Panc1 (cell line): Measurements from ENCODE around the gene ANKRD13C. TPM values are rescaled to one million over a fixed set of nuclear protein-coding genes. Genes with fewer than 3 reads are reported as not detected.
"Not testable (repeated sequence)": the region's sequence is repeated elsewhere in the genome, so short reads cannot be mapped to it uniquely, and the experiment has no call there.

ENCODE experiments used
- ATAC-seq: fragments of 200-7000 bp; cut with Tn5 transposase; 2 replicates; pipeline ENCODE4 v1.9.1; 2020; ENCODE audit warnings: mild to moderate bottlenecking, moderate library complexity
- BruUV-seq: library from RNA; stranded (reverse); fragments of 400-500 nt; replicated peaks from 2 replicates; lab custom pipeline; 2021; lab: Mats Ljungman, UMichigan
- CTCF ChIA-PET: fragments of 300-600 bp; sonication (Branson Sonifier 250); formaldehyde crosslinking; loops from one replicate; lab custom pipeline; 2022; ENCODE audit warnings: antibody characterized with exemption; lab: Charles Lee
- POLR2A ChIA-PET: fragments of 300-600 bp; sonication (Branson Sonifier 250); formaldehyde crosslinking; loops from one replicate; lab custom pipeline; 2022; ENCODE audit warnings: antibody characterized with exemption; lab: Charles Lee
- DNase-seq: peaks from one replicate; pipeline ENCODE4 v3.0.0-alpha.2; 2010; ENCODE audit warnings: low read depth, low spot score
- H3K27ac ChIP-seq: 2 replicates; pipeline ENCODE4 v1.5.1; 2011; ENCODE audit warnings: mild to moderate bottlenecking, low read length, inconsistent platforms
- H3K27me3 ChIP-seq: fragments of 200-500 bp; sonication (Bioruptor generic); 2 replicates; pipeline ENCODE4 v1.6.0; 2014; ENCODE audit warnings: low read length, inconsistent platforms; ENCODE audit not compliant: control insufficient read depth, insufficient read depth
- H3K36me3 ChIP-seq: fragments of 200-500 bp; sonication (Bioruptor generic); 2 replicates; pipeline ENCODE4 v1.5.1; 2014; ENCODE audit warnings: inconsistent platforms, mild to moderate bottlenecking, low read length, moderate library complexity; ENCODE audit not compliant: control insufficient read depth, insufficient read depth
- H3K4me1 ChIP-seq: 2 replicates; pipeline ENCODE4 v1.5.1; 2011; ENCODE audit warnings: inconsistent platforms, mild to moderate bottlenecking, low read length, moderate library complexity; ENCODE audit not compliant: control insufficient read depth, insufficient read depth
- H3K4me3 ChIP-seq, 2 experiments: 2 replicates each; pipeline ENCODE4 v1.5.1; 2011 to 2012; ENCODE audit warnings: low read depth in 2 of 2, low read length in 2 of 2, mild to moderate bottlenecking in 2 of 2, inconsistent platforms in 1 of 2, moderate library complexity in 1 of 2
- H3K9me3 ChIP-seq: fragments of 200-500 bp; sonication (Bioruptor generic); 2 replicates; pipeline ENCODE4 v1.5.1; 2014; ENCODE audit warnings: low read depth, mild to moderate bottlenecking, inconsistent platforms, low read length, moderate library complexity; ENCODE audit not compliant: control insufficient read depth, insufficient read depth
- POLR2AphosphoS5 ChIP-seq: IDR thresholded peaks from 2 replicates; pipeline ENCODE4 v1.6.1; 2012; ENCODE audit warnings: mild to moderate bottlenecking, low read depth, low read length, moderate library complexity
- SIN3A ChIP-seq: IDR thresholded peaks from 2 replicates; pipeline ENCODE4 v1.6.1; 2012; ENCODE audit warnings: low read depth, mild to moderate bottlenecking, low read length, moderate library complexity, borderline replicate concordance; ENCODE audit not compliant: insufficient read depth
- TCF7L2 ChIP-seq: IDR thresholded peaks from 2 replicates; pipeline ENCODE4 v1.6.1; 2011; ENCODE audit warnings: mild to moderate bottlenecking, low read depth, low read length, inconsistent platforms
- in situ Hi-C: cut with HindIII; loops from 2 replicates; pipeline ENCODE4 v1.10.0; 2016; ENCODE audit warnings: low sequenced_read_pairs, low pct_unique_long_range_greater_than_20kb
- intact Hi-C: fragments of 100-400 bp; cut with micrococcal nuclease; formaldehyde crosslinking; loops from one replicate; pipeline ENCODE4 v1.10.0; 2022; ENCODE audit not compliant: unreplicated experiment
- total RNA-seq: library from RNA; stranded (reverse); gene quantifications from one replicate; pipeline ENCODE4 v1.2.1, GENCODE V29; 2021; ENCODE audit not compliant: unreplicated experiment
- TF ChIP-seq, protein P1 (sequence below): fragments of 450-650 bp; IDR thresholded peaks from 2 replicates; pipeline ENCODE4 v1.5.1; 2017; ENCODE audit warnings: mild to moderate bottlenecking
- TF ChIP-seq, protein P2 (sequence below), 2 experiments: IDR thresholded peaks; 2 replicates each; pipeline ENCODE4 v1.6.1; 2011 to 2012; ENCODE audit warnings: low read depth in 2 of 2, control low read depth in 1 of 2, low read length in 1 of 2, mild to moderate bottlenecking in 1 of 2, moderate library complexity in 1 of 2; ENCODE audit not compliant: insufficient read depth in 1 of 2

The ANKRD13C gene
- total RNA-seq, 1 experiment from 2014 or later, result 20.7 TPM

DNA sequence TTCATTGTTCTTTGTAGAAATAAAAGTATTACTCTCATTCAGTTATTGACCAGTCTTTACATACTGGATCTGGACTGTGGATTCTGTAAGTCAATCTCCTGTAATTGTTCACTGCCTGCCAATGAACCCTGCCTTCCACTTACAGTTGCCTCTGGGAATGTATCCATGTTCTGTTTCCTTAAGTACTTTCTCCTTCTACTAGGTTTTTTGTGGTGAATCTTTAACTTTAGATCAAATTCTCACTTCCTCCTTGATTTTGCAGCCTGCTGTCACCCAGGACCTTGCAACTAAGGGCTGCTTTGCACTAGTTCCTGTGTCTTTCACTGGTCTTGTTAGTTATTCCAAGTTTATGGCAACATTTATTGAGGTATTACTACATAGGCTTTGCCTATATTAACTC is 28.2 kb upstream of the ANKRD13C start:
- in situ Hi-C loops, result no loop called here
- intact Hi-C loops, result no loop called here
- no peaks in the 10 kb centered on the region for H3K9me3 ChIP-seq
- BruUV-seq, result no TSS peak
- no peaks in the 10 kb centered on the region for H3K36me3 ChIP-seq
- ChIA-PET POLR2A (no interaction called here), CTCF (no interaction called here)
- ATAC-seq (no peak), DNase-seq (no peak)
- 0 out of 2 replicates have a peak, but pooled peaks cover 2% of the 10 kb centered on the region for H3K27me3 ChIP-seq
- no peaks in the 10 kb centered on the region for H3K4me1 ChIP-seq
- H3K4me3 ChIP-seq, result no peak overlapping the region
- H3K27ac ChIP-seq, result no peak overlapping the region
- TF ChIP-seq, protein P1, sequence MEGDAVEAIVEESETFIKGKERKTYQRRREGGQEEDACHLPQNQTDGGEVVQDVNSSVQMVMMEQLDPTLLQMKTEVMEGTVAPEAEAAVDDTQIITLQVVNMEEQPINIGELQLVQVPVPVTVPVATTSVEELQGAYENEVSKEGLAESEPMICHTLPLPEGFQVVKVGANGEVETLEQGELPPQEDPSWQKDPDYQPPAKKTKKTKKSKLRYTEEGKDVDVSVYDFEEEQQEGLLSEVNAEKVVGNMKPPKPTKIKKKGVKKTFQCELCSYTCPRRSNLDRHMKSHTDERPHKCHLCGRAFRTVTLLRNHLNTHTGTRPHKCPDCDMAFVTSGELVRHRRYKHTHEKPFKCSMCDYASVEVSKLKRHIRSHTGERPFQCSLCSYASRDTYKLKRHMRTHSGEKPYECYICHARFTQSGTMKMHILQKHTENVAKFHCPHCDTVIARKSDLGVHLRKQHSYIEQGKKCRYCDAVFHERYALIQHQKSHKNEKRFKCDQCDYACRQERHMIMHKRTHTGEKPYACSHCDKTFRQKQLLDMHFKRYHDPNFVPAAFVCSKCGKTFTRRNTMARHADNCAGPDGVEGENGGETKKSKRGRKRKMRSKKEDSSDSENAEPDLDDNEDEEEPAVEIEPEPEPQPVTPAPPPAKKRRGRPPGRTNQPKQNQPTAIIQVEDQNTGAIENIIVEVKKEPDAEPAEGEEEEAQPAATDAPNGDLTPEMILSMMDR, result no peak
- TF ChIP-seq, protein P2, sequence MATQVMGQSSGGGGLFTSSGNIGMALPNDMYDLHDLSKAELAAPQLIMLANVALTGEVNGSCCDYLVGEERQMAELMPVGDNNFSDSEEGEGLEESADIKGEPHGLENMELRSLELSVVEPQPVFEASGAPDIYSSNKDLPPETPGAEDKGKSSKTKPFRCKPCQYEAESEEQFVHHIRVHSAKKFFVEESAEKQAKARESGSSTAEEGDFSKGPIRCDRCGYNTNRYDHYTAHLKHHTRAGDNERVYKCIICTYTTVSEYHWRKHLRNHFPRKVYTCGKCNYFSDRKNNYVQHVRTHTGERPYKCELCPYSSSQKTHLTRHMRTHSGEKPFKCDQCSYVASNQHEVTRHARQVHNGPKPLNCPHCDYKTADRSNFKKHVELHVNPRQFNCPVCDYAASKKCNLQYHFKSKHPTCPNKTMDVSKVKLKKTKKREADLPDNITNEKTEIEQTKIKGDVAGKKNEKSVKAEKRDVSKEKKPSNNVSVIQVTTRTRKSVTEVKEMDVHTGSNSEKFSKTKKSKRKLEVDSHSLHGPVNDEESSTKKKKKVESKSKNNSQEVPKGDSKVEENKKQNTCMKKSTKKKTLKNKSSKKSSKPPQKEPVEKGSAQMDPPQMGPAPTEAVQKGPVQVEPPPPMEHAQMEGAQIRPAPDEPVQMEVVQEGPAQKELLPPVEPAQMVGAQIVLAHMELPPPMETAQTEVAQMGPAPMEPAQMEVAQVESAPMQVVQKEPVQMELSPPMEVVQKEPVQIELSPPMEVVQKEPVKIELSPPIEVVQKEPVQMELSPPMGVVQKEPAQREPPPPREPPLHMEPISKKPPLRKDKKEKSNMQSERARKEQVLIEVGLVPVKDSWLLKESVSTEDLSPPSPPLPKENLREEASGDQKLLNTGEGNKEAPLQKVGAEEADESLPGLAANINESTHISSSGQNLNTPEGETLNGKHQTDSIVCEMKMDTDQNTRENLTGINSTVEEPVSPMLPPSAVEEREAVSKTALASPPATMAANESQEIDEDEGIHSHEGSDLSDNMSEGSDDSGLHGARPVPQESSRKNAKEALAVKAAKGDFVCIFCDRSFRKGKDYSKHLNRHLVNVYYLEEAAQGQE (IDR thresholded peaks at IDR 0.05; ENCODE audit: insufficient read depth in 1 of 2, low read depth in 2 of 2, low read length in 1 of 2), result no peak
- TF ChIP-seq TCF7L2 (no peak), SIN3A (no peak), POLR2AphosphoS5 (no peak)

DNA sequence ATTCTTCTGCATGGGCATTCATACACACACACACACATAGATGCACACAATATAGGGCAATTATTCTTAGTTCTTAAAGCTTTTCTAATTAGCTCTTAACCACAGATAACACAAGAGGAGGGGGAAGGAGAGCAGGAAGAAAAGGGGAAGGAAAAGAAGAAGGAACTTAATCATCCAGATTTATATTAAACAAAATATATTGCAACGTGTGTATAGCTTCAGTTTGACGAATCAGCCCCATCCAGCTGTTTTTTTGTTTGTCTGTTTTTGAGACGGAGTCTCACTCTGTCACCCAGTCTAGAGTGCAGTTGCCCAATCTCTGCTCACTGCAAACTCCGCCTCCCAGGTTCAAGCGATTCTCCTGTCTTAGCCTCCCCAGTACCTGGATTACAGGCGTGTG is 21.7 kb upstream of the ANKRD13C start:
- no peak for TF ChIP-seq POLR2AphosphoS5
- TF ChIP-seq, protein P2 (IDR thresholded peaks at IDR 0.05; ENCODE audit: insufficient read depth in 1 of 2, low read depth in 2 of 2, low read length in 1 of 2), result no peak
- no peak for TF ChIP-seq TCF7L2
- no peak for TF ChIP-seq SIN3A
- TF ChIP-seq, protein P1, result no peak
- no peak overlapping the region for H3K27ac ChIP-seq
- no TSS peak for BruUV-seq
- no peak overlapping the region for H3K4me3 ChIP-seq
- H3K36me3 ChIP-seq, result no peaks in the 10 kb centered on the region
- no peak for ATAC-seq
- intact Hi-C loops, result no loop called here
- ChIA-PET POLR2A (no interaction called here), CTCF (no interaction called here)
- H3K9me3 ChIP-seq, result no peaks in the 10 kb centered on the region
- H3K27me3 ChIP-seq, result no peaks in the 10 kb centered on the region
- no peaks in the 10 kb centered on the region for H3K4me1 ChIP-seq
- in situ Hi-C loops, result no loop called here
- no peak for DNase-seq

DNA sequence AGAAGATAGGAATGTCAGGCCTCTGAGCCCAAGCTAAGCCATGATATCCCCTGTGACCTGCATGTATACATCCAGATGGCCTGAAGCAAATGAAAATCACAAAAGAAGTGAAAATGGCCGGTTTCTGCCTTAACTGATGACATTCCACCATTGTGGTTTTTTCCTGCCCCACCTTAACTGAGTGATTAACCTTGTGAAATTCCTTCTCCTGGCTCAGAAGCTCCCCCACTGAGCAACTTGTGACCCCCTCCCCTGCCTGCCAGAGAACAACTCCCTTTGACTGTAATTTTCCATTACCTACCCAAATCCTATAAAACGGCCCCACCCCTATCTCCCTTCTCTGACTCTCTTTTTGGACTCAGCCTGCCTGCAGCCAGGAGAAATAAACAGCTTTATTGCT is 19.1 kb upstream of the ANKRD13C start:
- not testable (repeated sequence) for ATAC-seq

More for the DNA sequence above, 19.1 kb upstream of the ANKRD13C start:
- H3K4me3 ChIP-seq, intact Hi-C loops, H3K27me3 ChIP-seq, BruUV-seq, H3K4me1 ChIP-seq, CTCF ChIA-PET, H3K27ac ChIP-seq, in situ Hi-C loops, H3K9me3 ChIP-seq, POLR2A ChIA-PET, H3K36me3 ChIP-seq, DNase-seq: not testable (repeated sequence)
